Measurements from ENCODE around the gene SYT6.
"Not testable (repeated sequence)": the region's sequence is repeated elsewhere in the genome, so short reads cannot be mapped to it uniquely, and the experiment has no call there.

The SYT6 gene

DNA sequence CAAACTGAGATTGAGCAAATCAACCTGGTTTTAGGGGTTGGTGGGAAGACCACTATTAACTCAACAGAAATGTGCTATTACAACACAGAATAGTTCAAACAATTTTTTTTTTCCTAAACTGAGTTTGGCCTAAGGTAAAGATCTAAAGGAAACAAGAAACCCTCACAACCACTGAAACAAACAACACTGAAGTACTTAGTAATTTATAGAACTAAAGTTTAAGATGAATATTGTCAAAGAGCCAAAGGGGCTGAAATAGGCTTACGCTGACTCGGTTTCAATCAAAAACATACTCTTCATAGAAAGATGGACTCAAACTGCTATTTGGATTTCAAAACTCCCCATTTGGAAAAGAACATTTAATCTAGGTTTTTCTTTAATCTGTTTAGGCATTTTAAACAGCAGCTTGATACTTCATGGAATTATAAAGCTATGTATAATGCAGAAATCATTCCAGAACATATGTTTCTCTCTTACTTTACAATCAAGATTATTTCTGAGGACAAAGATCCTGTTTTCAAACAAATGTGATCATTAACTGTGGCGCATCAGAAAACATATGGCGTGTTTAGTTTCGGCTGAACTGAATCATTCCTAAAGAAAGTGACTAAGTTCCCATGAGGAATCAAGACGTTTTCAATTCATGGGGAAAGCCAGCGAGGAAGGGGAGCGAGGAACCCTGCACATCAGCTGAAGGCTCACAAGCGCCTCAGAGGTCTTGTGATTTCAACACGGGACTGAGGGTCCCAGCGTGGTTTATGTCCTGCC lies 62.7 kb downstream of the SYT6 start:
- no peak for DNase-seq

DNA sequence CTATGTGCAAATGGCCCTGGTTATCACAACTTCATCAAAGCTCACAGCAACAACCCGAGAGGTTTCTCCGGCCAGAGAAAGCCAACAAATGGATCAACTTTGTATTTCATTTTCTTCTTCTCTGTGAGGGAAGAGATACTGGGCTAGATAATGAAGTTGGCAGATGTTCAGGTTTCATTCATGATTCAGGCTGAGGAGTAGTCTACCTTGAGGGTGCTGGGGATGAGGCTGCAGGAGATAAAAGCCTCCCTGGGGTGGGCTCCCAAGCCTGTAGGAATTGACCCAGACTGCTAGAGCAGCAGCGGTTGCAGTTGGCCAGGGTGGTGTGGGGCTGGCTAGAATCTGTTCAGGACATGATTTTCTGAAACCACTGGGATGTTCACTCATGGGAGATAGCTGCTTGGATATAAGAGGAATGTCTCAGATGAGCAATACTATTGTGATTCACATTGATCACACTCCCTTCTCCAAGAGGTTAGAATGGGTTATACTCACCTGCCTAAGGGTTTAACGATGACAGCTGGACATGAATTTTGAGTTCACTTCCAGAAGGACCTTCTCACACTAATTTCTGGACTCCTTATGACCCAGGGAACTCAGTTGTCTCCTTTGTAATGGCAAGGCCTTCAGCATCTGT lies 64.0 kb downstream of the SYT6 start:
- no peak for DNase-seq

DNA sequence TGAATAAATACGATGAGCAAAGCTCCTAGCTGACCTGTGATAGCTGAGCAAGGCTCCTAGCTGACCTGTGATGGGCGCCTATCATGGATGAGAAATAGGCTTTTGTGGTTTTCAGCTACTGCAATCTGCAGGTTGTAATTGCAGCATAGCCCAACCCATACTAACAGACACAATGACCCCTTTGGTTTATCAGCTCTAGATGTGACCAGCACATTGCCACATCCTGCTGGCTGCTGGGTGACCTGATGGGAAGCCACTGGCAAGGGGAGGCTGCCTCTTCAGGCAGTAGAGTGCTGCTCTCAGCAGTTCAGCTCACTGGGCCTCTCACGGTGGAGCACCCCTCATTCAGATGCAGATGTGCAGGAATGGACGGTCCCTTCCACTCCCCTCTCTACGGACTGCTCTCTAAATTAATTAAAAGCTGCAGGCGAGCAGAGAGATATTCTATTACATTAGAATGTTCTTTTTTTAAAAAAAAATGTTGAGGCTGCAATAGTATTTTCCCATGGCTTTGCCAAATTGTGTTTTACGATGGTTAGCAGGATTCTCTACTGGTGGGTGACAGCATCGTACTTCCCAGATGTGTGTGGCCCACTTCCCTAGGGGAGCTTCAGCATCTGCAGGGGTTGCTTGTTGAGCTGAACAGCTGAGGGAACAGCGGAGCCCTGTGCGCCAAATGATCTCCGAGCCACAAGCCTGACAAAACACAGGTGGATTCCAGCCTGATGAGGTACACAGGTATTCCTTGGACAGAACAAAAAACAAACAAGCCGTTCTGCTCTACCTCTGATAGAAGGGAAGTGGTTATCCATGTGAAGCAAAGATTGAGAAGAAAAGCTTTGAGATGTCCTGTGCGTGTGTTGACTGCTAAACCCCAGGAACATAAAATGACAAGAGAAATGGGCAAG lies 65.0 kb downstream of the SYT6 start:
- DNase-seq: no peak

DNA sequence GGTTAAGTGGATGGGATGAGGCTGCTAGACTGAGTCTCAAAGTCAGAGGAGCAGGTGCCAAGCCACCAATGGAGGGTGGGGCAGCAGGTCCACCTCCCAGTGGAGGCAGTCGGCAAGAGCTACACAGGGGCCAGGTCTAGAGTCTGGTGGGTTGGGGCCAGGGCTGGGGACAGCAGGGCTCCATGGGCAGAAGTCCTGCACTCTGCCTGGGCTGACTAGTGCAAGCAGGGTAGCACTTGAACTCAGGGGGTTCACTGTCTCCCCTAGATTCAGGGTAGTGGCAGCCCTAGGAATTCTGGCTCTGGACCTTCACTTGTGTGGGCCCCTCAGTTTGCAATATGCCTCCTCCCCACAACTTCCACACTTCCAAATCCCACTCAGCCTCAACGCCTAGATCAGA lies 66.2 kb downstream of the SYT6 start:
- no peak for DNase-seq

DNA sequence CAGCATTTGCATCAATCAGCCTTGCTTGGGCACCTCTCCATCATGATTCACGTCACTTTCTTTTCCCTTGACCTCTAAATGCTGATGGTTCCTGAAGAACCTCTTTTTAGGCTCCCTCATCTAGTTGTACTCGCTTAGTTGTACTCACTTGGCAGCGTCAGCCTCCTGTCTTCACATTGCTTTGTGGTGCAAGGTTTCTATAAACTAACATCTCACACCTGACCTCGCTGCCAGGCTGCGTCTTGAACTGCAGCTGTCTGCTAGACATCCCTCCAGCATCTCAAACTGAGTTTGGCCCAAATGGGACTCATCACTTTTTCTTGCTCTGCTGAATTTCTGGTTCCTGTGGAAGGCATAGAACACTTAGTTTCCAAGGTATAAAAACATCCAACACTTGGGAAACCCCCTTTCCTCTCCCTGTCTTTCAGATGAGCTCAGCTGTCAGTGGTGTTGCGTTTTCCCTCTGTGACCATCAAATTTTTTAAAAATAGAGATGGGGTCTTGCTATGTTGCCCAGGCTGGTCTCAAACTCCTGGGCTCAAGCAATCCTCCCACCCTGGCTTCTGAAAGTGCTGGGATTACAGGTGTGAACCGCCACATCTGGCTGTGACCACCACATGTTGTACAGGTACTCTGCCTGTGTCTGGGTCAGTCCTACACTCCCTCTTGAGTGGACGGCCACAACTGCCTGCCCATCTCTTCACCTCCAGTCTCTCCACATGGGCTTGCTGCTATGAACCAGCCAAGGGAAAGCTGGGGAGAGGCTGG lies 66.9 kb downstream of the SYT6 start:
- no peak for DNase-seq

DNA sequence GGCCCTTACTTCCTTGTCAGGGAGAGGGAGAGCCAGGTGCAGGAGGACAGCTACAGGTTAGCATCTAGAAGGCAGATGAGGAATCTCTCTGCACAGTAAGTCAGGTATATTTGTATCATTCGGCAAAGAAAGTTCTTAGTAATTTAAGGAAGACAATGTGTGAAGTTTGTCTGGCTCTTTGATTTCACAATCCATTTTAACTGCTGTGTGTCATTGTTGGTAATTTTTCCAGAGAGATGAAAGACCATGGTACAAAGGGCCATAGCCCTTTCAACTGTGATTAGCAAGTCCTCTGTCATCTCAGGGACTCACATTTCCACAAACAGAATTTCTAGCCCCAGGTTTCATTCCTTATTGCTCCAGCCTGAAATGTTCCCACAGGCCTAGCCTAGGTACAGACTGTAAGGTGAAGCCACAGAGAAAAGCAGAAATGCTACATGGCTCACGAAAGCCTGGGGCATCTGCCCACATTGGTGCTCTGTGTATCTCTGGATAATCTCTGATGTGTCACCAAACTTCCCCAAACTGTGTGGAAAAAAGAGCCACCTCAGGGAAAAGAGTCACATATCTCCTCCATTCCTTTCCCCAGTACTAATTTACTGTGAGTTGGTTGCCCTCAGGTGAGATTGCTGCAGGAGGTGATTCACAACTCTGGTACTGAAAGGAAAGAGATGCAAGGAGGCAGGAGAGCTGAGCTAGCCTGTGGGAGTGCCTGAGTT lies 70.6 kb downstream of the SYT6 start:
- no peak for DNase-seq

DNA sequence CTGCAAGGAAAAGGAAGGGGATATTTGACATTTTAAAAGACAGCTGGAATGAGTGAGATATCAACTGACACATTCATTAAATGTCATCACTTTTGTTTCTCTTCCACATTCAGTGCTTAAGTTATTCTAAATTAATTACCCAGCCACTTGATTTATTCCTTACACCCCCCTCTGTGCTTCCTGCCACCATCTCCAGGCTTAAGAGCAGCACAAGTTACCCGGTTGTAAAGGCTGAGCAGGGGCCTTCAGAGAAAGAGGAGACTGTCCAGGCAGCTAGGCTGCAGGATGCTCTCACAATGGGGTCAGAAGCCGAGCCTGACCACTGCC lies 71.4 kb downstream of the SYT6 start:
- DNase-seq: no peak

DNA sequence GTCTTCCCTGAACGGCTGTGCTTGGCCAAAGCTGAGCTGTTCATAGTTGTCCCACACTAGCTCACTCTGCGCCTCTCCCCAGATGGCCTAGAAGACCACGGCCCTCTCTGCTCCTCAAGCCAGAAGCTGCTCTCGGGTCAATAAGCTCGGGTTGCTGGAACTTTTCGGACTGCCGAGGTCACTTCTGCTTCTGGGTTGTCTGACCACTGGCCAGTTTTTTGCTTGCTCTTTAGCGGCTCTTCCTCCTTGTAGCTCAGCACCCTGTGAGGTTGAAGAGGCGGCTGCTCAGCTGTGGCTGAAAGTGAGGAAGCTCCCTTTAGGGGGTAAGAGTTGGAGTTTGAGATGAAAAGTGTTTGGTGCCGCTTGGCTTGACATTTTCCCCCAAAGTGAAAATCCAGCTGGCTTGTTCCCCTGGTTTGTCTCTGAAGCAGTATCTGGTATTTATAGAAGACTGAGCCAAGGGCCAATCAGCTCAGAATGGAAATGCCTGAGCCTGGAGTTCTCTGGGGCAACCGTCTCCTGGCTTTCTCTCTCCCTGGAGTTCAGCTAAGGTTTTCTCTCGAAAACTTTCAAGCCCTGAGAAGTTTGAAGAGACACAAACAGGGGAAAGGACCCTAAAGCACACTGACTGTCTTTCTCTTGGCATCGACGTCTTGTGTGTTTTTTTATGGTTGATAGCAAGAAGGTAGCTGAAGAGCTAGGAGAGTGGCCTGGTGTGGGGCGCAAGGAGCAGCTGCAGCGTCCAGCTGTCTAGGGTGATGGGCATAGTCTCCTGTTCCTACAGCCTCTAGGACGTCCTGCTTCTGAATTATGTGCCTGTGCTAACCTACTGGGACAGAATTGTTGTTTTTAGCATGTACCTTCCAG lies 72.0 kb downstream of the SYT6 start:
- DNase-seq: no peak

DNA sequence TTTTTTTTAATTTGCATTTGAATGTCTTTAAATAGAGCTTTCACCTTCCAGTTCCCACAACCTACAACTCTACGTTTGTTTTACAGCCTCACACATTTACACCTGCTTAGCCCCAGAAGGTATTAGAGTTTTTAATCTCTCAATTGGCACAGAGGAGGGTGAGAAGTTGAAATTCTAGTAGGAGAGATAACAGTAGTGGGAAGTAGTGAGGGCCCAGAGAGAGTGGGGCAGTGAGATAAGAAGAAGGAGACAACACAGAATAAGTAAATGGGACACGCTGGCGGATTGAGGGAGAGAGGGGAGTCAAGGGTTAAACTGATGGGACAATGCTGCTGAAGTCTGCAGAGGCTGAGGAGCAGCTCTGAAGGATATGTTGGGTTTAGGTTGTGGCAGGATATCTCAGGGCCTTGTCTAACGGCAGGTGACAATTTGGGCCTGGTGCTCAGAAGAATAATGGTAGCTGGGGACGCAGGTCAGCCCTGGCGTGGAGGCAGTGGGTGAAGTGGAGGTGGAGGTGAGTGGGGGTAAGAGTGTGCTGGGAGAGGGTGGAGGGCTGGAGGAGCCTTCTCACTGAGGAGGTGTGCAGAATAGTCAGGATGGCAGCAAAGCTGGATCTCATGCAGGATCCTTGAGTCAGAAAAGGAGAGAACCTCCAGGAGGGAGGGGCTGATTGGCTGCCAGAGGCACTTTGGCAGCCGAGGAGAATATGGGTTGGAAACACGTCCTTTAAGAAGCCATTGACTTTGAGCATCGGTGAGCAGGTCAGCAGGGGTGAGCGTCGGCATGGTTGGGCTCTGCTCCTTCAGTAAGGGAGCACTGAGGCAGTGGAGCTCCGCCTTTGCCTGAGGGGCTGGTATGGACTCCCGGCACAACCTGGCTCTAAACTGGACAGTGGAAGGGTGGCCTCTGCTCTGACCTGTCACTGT lies 72.9 kb downstream of the SYT6 start:
- DNase-seq: no peak

DNA sequence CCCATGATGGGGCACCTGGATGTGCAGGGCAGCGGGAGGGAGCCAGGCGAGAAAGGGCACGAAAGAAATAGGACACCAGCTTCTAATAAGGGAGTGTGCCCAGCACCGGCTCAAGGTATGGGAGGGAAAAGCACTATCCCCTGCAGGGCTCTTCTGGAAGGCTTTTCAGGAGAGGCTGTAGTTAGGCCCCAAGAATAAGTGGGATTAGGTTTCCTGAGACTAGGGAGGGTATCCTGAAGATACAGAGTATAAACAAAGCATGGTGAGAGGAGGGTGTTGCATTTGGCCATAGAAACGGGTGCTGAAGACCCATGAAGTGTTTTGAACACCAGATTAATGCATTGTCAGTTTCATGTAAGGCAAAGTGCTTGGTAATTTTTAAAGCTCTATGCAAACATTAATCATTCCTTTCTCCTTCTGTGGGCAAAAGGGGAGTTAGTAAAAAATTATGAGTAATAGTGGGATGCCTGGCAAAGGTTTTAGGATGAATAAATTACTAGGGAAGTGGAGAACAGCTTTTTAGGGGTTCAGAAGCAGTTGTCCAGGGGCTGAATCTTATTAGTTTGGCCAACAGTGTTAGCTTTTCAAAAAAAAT lies 74.0 kb downstream of the SYT6 start:
- DNase-seq: no peak

DNA sequence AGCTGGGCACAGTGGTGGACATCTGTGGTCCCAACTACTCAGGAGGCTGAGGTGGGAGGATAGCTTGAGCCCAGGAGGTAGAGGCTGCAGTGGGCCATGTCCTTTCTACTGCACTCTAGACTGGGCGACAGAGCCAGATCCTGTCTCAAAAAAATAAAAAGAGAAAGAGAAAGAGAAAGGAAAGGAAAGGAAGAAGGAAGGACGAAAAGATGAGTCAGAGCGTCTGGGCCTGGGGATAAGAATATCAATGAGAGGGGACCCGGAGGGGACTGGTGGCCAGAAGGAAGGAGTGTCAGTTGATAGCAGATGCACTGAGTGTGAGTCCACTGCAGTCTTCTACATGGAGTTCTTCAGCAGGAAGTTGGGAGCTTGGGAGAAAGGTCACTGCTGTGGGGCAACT lies 75.6 kb downstream of the SYT6 start:
- DNase-seq: no peak

DNA sequence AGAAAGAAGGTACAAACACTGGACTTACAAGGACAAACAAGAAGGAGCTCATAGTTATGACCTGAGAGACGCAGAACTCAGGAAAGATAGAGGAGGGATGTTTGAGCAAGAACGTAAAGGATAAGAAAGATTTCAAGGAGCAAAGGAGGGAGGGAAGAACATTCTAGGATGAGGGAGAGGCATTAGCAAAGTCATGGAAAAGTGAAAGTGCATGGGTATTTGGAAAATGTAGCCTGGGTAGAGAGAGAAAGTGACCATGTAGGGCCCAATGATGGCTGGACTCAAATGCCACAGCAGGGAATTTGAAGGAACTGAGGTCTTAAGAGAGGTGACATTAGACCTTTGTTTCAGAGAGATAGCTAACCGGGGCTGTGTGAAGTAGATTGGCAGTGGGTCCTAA lies 76.5 kb downstream of the SYT6 start:
- no peak for DNase-seq

DNA sequence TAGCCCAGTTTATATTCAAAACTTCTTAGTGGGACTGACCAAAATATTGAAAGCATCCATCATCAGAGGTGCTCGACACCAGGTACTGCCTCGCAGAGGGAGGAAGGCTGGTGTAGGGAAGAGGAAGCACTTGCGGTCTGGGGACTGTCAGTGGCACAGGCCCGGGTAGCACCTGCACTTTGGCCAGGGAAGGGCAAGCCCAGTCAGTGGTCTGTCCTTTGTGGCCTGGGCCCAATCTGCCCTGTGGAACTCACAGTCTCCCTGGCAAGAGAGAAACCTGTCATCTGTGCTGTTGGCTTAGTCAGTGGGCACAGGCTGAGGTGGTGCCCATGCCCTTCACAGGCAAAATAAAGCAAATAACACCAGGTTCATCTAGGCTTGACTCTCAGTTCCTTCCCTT lies 77.4 kb downstream of the SYT6 start:
- no peak for DNase-seq

DNA sequence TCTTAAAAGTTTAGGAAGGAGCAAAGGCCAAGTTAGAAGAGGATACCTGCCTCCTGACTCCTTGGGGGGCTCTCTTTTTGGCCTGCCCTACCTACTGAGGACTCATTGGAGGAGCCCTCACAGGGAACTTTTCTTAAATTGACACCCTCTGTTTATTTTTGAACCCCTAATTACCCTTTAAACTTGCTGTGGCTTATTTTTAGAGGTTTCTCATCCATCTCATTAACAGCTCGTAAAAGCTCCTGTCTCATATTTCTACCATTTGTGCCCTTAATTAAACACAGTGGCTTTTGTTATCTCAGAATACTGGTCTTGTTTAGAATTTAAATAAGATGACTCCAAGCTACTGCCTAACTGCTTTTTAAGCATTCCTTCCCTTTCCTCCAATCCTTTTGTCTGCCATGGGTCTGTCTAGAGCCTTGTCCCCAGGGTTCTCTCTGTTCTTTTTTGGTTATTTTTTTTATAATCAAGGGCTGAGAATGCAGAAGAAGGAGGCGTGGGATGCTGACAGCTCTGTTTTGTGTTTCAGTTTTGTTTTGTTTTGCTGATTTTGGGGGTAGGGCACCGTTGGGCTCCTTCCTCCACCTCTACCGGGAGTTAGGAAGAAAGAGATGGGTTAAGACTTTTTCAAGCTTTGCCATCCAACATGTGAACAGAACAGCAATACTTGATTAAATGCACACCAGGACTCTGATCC lies 78.0 kb downstream of the SYT6 start:
- DNase-seq: no peak

DNA sequence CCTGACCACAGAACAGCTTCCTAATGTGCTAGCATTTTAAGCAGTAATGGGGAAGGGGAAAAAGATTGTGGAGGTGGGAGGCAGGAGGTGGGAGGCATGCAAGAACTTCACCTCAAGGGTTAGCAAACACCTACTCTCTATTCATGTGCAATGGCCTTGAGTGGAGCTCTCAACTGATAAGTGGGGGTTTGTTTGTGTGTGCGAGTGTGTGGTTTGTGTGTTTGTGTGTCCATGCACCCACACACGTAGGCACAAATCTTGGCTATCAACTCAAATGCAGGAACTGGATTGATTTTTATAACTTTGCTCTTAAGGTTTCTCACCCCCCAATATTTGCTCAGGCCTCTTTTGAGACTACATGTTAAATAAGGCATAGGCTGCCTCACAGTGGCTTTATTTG lies 78.6 kb downstream of the SYT6 start:
- no peak for DNase-seq

DNA sequence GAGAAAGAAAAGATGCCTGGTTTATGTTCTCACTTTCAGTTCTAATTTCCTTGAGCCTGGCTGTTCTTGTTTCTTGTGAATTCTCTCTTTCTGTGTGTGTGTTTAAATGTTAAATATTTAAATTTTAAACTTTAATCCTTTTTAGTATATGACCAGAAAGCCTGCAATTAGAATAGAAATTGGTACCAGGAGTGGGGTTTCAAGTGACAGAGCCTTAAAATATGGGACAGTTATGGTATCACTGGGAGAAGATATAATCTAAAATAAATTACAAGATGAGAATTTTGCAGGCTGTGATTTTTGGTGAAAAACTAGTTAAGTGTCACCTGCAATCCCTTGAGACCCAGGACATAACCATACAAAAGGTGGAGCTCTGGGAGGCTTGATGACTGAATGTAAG lies 81.4 kb downstream of the SYT6 start:
- DNase-seq: no peak

DNA sequence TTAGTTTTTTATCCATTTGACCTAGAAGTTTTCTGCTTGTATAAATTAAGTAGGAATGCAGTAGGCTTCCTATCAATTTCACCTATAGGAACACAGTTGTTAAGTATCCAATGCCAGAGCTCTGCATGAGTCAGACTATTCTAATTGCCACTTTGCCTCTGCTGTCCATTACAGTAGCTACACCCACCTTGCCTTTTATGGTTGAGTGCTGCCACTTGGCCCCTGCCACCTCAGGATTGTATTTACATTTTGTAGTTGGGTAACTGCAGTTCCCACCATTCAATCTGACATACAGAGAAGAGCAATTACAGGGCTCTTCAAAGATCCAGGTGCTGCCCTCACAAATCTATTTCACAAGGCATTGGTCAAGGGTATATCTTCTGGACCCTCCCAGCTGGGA lies 83.9 kb downstream of the SYT6 start:
- not testable (repeated sequence) for DNase-seq

DNA sequence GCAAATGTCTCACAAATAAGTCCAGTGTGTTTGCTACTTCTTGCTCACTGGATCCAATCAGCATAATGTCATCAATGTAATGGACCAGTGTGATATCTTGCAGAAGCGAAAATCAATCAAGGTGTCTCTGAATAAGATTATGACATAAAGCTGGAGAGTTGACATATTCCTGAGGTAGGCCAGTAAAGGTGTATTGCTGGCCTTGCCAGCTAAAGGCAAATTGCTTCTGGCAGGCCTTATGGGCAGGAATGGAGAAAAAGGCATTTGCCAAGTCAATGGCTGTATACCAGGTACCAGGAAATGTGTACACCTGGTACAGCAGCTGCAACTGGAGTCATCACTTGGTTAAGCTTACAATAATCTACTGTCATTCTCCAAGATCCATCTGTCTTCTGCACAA lies 85.0 kb downstream of the SYT6 start:
- not testable (repeated sequence) for DNase-seq

DNA sequence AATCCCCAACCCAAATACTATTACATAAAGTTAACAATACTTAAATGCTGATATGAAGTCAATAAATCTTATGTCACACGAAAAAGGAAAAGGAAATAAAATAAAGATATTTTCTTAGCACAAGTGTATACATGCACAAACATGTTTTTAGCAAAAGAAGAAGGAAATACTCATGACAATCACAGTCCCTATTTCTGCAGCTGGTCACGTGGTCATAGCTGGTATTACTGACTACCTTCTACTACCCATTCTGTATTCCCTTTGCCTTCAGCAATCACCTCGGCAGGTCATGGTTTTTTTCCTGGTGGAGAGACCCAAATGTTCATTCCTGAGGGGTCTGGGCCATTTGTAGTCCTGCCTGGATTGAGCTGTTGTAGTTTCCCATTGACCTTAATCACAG lies 88.0 kb downstream of the SYT6 start:
- not testable (repeated sequence) for DNase-seq
